Thoracic aorta endothelial cell (primary cell): ENCODE results near the gene TYSND1. TPM values are rescaled to one million over a fixed set of nuclear protein-coding genes. Genes with fewer than 3 reads are reported as not detected.

Experiments
- total RNA-seq: library from RNA; depleted of rRNA; stranded (reverse); fragments of >200 nt; gene quantifications from 2 replicates; pipeline ENCODE4 v1.2.3, GENCODE V29; 2012

The TYSND1 gene, protein sequence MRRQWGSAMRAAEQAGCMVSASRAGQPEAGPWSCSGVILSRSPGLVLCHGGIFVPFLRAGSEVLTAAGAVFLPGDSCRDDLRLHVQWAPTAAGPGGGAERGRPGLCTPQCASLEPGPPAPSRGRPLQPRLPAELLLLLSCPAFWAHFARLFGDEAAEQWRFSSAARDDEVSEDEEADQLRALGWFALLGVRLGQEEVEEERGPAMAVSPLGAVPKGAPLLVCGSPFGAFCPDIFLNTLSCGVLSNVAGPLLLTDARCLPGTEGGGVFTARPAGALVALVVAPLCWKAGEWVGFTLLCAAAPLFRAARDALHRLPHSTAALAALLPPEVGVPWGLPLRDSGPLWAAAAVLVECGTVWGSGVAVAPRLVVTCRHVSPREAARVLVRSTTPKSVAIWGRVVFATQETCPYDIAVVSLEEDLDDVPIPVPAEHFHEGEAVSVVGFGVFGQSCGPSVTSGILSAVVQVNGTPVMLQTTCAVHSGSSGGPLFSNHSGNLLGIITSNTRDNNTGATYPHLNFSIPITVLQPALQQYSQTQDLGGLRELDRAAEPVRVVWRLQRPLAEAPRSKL
- 5.2 and 7.8 TPM in 2 replicates for total RNA-seq

DNA sequence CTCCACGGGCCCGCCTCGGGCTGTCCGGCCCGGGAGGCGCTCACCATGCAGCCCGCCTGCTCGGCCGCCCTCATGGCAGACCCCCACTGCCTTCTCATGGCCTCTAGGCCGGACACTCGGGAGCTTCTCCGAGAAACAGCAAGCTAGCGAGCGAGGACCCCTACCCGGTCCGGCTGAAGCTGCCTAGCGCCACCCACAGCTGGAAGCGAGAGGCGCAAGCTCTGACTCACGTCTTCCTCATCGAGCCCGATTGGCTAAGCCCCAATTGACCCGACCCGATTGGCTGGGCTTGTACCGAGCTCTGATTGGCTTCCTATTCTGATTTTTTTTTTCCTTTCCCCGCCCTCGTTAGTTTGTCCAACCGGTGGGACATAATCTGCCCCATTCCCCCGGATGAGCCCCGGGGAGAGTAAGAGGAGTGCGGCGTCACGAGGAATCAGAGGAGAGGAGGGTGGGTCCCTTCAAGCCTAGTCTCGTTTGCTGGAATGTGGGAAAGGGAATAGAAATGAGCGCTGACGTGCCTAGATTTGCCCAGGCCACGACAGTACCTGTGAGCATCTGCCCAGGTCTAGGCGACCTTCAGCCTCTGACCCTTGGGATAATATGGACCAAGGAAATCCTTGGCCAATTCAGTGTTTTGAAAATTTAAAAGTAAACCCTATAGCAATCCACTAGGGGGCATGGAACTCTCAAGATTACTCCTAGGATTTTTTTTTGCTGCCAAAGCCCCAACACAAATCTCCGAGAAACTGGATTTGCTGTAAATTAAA is at the start of gene TYSND1:
Gene TYSND1, minus strand, starts transcription at position 212 of the 770 bp plus-strand sequence. Its CDS starts 114 bp downstream, at position 98.

DNA sequence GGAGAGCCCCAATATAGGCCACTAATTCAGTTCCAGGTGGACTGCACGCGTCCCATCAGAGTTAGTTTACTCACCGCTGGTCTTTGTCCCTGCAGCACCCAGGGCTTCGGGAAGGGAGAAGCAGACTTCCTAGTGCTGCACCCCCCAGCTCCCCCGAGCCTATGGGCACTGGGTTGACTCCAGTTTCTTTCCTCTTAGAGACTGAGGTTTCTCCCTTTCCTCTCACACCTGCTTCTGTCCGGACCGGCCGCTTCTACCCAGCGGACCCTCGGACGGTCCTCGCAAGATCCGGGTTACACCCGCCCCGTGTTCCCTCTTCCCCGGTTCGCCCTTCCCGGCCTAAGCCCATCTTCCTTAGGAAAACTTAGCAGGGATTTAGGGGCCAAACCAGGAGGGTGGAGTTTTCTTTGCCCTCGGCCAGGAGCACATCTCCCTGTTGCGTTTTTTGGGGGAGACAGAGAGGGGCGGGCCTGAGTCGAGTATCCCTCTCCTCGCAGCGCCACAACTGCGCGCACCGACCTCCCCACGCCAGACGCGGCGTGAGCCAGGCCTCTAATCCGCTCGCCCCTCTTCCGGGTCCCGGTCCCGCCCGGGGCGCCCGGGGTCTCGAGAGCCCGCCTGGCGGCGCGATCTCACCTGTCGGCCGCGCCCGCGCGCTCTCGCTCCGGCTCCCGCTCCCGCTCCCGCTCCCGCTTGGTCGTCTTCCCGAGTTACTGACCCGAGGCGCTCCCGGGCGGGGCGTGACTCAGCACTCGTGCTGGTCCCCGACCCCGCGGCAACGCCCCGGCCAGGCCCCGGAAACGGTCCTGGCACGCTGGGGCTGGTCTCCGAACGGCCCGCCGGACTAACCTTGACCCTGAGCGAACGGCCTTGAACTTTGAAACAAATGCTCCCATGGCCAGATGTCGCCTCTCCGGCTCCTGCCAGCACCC is 14.1 kb downstream of the TYSND1 start, which contains the start of gene AIFM2:
Gene AIFM2, minus strand, starts transcription at position 728 of the 932 bp plus-strand sequence. CDS start 8,741 bp downstream, outside the sequence.

Other genes starting within 250 kb of the TYSND1 start
- 0.14 and 0.66 TPM in 2 replicates for gene MACROH2A2, start 93.9 kb downstream of the TYSND1 start, total RNA-seq
- 3.6 and 6.0 TPM in 2 replicates for gene AIFM2, start 13.9 kb downstream of the TYSND1 start, total RNA-seq
- 126 and 130 TPM in 2 replicates for gene SAR1A, start 23.8 kb upstream of the TYSND1 start, total RNA-seq
- 281 and 329 TPM in 2 replicates for gene PPA1, start 86.7 kb upstream of the TYSND1 start, total RNA-seq
- gene NPFFR1, start 137.3 kb upstream of the TYSND1 start, total RNA-seq, result not detected in 2 replicates
- gene LRRC20, start 235.9 kb upstream of the TYSND1 start, total RNA-seq, result 4.3 and 12.8 TPM in 2 replicates